Endothelial cell of umbilical vein (primary cell): ENCODE data around the gene CRYBB2. TPM values are rescaled to one million over a fixed set of nuclear protein-coding genes. Genes with fewer than 3 reads are reported as not detected.

ENCODE experiments used
- BruUV-seq: library from RNA; stranded (reverse); fragments of 400-500 nt; replicated peaks from 2 replicates; lab custom pipeline; 2021; lab: Mats Ljungman, UMichigan
- CTCF ChIA-PET: fragments of 300-600, 350-600 bp; sonication (Branson Sonifier 250); formaldehyde crosslinking; loops from one replicate; lab custom pipeline; 2021; ENCODE audit warnings: antibody characterized with exemption, inconsistent platforms; lab: Charles Lee
- POLR2A ChIA-PET: fragments of 300-600, 350-600 bp; sonication (Branson Sonifier 250); formaldehyde crosslinking; loops from one replicate; lab custom pipeline; 2021; ENCODE audit warnings: antibody characterized with exemption, inconsistent platforms; lab: Charles Lee
- DNase-seq: peaks from one replicate; pipeline ENCODE4 v3.0.0-alpha.2; 2011; ENCODE audit warnings: low read depth, low spot score
- FAIRE-seq: peaks from 2 replicates; lab custom pipeline; 2011; peaks lifted over from hg19 to GRCh38; lab: Jason Lieb, UNC
- H2AFZ ChIP-seq: 2 replicates; pipeline ENCODE4 v1.6.0; 2012; ENCODE audit warnings: low read depth, low read length, control low read depth, inconsistent platforms
- H3K27ac ChIP-seq: 2 replicates; pipeline ENCODE4 v1.5.1; 2011; ENCODE audit warnings: low read depth, mild to moderate bottlenecking, control low read depth, low read length, moderate library complexity; ENCODE audit not compliant: insufficient read depth
- H3K27me3 ChIP-seq, 2 experiments: 2 replicates each; pipeline versions ENCODE4 v1.6.0 to v1.6.1; 2011; ENCODE audit warnings: low read length in 2 of 2, mixed read lengths in 1 of 2; ENCODE audit not compliant: control insufficient read depth in 2 of 2, insufficient read depth in 2 of 2
- H3K36me3 ChIP-seq, 2 experiments: 2 replicates in 1 of 2; 3 replicates in 1 of 2; pipeline ENCODE4 v1.5.1; 2011; ENCODE audit warnings: low read length in 2 of 2, mild to moderate bottlenecking in 1 of 2, moderate library complexity in 1 of 2; ENCODE audit not compliant: control insufficient read depth in 2 of 2, insufficient read depth in 2 of 2; ENCODE audit errors: extremely low read depth in 1 of 2
- H3K4me1 ChIP-seq: 3 replicates; pipeline ENCODE4 v1.5.1; 2011; ENCODE audit warnings: mild to moderate bottlenecking, low read length; ENCODE audit not compliant: control insufficient read depth, insufficient read depth; ENCODE audit errors: extremely low read depth
- H3K4me2 ChIP-seq: 2 replicates; pipeline ENCODE4 v1.6.1; 2011; ENCODE audit warnings: low read length, control low read depth, mixed read lengths; ENCODE audit not compliant: insufficient read depth
- H3K4me3 ChIP-seq, 3 experiments: fragments of 200-600 bp in 1 of 3; sonication (generic), shearing (Covaris generic) in 1 of 3; replicated peaks in 1 of 3; 2 replicates each; pipeline ENCODE4 v1.5.1; 2011 to 2016; ENCODE audit warnings: control low read depth in 3 of 3, low read length in 3 of 3, mild to moderate bottlenecking in 2 of 3, inconsistent platforms in 1 of 3, low read depth in 1 of 3, moderate library complexity in 1 of 3; ENCODE audit not compliant: insufficient read depth in 1 of 3
- H3K79me2 ChIP-seq: 2 replicates; pipeline ENCODE4 v1.6.0; 2012; ENCODE audit warnings: low read length, inconsistent platforms; ENCODE audit not compliant: control insufficient read depth, insufficient read depth
- H3K9ac ChIP-seq: replicated peaks from 2 replicates; pipeline ENCODE3; 2011; ENCODE audit warnings: low read length, control low read depth; ENCODE audit not compliant: insufficient read depth; ENCODE audit errors: extremely low read depth
- H3K9me1 ChIP-seq: replicated peaks from 3 replicates; pipeline ENCODE4 v1.6.0; 2011; ENCODE audit warnings: mild to moderate bottlenecking, low read length; ENCODE audit not compliant: control insufficient read depth, insufficient read depth; ENCODE audit errors: extremely low read depth
- H3K9me3 ChIP-seq: replicated peaks from 2 replicates; pipeline ENCODE4 v1.5.1; 2012; ENCODE audit warnings: low read length, inconsistent platforms; ENCODE audit not compliant: control insufficient read depth, insufficient read depth
- H4K20me1 ChIP-seq: replicated peaks from 2 replicates; pipeline ENCODE3; 2011; ENCODE audit warnings: mild to moderate bottlenecking, low read length; ENCODE audit not compliant: control insufficient read depth, insufficient read depth; ENCODE audit errors: extremely low read depth
- CTCF ChIP-seq, 2 donors: IDR thresholded peaks; 1 replicate in 1 of 2; 2 replicates in 1 of 2; pipeline ENCODE4 v1.5.1; 2011; ENCODE audit warnings: low read length in 2 of 2, mild to moderate bottlenecking in 2 of 2, moderate library complexity in 2 of 2, control low read depth in 1 of 2, inconsistent platforms in 1 of 2, low read depth in 1 of 2; ENCODE audit not compliant: insufficient read depth in 1 of 2; ENCODE audit errors: extremely low read depth in 1 of 2
- EZH2 ChIP-seq: IDR thresholded peaks from 2 replicates; pipeline ENCODE4 v1.6.1; 2012; ENCODE audit warnings: borderline replicate concordance, low read depth, mild to moderate bottlenecking, moderate library complexity, low read length, inconsistent platforms; ENCODE audit not compliant: severe bottlenecking
- FOS ChIP-seq: IDR thresholded peaks from 2 replicates; pipeline ENCODE4 v1.6.1; 2011; ENCODE audit warnings: mild to moderate bottlenecking, low read length, moderate library complexity, borderline replicate concordance; ENCODE audit not compliant: insufficient read depth
- GATA2 ChIP-seq: IDR thresholded peaks from 2 replicates; pipeline ENCODE4 v1.7.0; 2011; ENCODE audit warnings: low read depth, mild to moderate bottlenecking, moderate library complexity, mixed read lengths, low read length; ENCODE audit not compliant: insufficient read length, insufficient read depth
- JUN ChIP-seq: IDR thresholded peaks from 2 replicates; pipeline ENCODE4 v1.6.1; 2011; ENCODE audit warnings: borderline replicate concordance, low read depth; ENCODE audit not compliant: insufficient read length, insufficient read depth
- MAX ChIP-seq: IDR thresholded peaks from 2 replicates; pipeline ENCODE4 v1.6.1; 2011; ENCODE audit not compliant: insufficient read depth, insufficient read length
- MYC ChIP-seq: IDR thresholded peaks from one replicate; pipeline ENCODE4 v1.6.1; 2011; ENCODE audit warnings: mild to moderate bottlenecking, low read depth, low read length
- POLR2A ChIP-seq: IDR thresholded peaks from 2 replicates; pipeline ENCODE4 v1.6.1; 2012; ENCODE audit warnings: low read depth, mild to moderate bottlenecking, control low read depth, low read length
- POLR2AphosphoS5 ChIP-seq: IDR thresholded peaks from 2 replicates; pipeline ENCODE4 v1.6.1; 2012; ENCODE audit warnings: low read depth, mild to moderate bottlenecking, control low read depth, low read length, moderate library complexity; ENCODE audit not compliant: insufficient read depth
- dilution Hi-C: fragments of 300-500 bp; cut with MboI; formaldehyde crosslinking; loops from one replicate; pipeline ENCODE4 v1.15.0; 2019; ENCODE audit warnings: low sequenced_read_pairs; ENCODE audit not compliant: extremely low pct_ligation_motif_present
- intact Hi-C: fragments of 100-400 bp; cut with micrococcal nuclease; formaldehyde crosslinking; loops from one replicate; pipeline ENCODE4 v1.10.0; 2022
- polyA plus RNA-seq, 4 experiments: library from polyadenylated mRNA; depleted of rRNA in 3 of 4; stranded (reverse) in 3 of 4; unstranded in 1 of 4; fragments of >200 nt; gene quantifications; 2 replicates each; pipeline versions ENCODE4 v1.2.1 to v1.2.3, GENCODE V29; 2011 to 2012; ENCODE audit warnings: missing spikeins in 1 of 4
- total RNA-seq: library from RNA; stranded (reverse); gene quantifications from 2 replicates; pipeline ENCODE4 v1.2.3, GENCODE V29; 2021

Gene CRYBB2
- total and polyA plus RNA-seq, 2 donors (not counting 3 experiments of a cell fraction or from before 2014, with no cell fraction given) = 0.36 to 1.4 TPM

- ChIA-PET CTCF (no interaction called here), POLR2A (no interaction called here)
- no peaks in the 10 kb centered on the region for H3K9me3 ChIP-seq
- intact Hi-C loops (no loop called here), dilution Hi-C loops (no loop called here)
- no peak overlapping the region for H3K4me3 ChIP-seq
- H3K27me3 ChIP-seq = no peaks in the 10 kb centered on the region
- H4K20me1 ChIP-seq = no peaks in the 10 kb centered on the region
- FAIRE-seq (no peak), DNase-seq (no peak)
- H3K9ac ChIP-seq = no peak overlapping the region
- no peak overlapping the region for H3K27ac ChIP-seq
- H3K4me1 ChIP-seq = no peaks in the 10 kb centered on the region
- H3K9me1 ChIP-seq = no peaks in the 10 kb centered on the region
- H3K4me2 ChIP-seq = no peak overlapping the region
- no TSS peak for BruUV-seq
- no peaks in the 10 kb centered on the region for H3K79me2 ChIP-seq
- H2AFZ ChIP-seq = no peak overlapping the region
- TF ChIP-seq EZH2 = no peak
- H3K36me3 ChIP-seq = no peaks in the 10 kb centered on the region
These were observed 11.1 kb upstream of the CRYBB2 start for GRCh38 chr22:25208328-25208727.

- H3K27me3 ChIP-seq = no peaks in the 10 kb centered on the region
- H3K9me1 ChIP-seq = no peaks in the 10 kb centered on the region
- H3K27ac ChIP-seq = no peak overlapping the region
- FAIRE-seq (no peak), DNase-seq (no peak)
- no peaks in the 10 kb centered on the region for H3K9me3 ChIP-seq
- dilution Hi-C loops = no loop called here
- H3K4me2 ChIP-seq = no peak overlapping the region
- intact Hi-C loops = no loop called here
- H3K79me2 ChIP-seq = no peaks in the 10 kb centered on the region
- no peak overlapping the region for H3K9ac ChIP-seq
- ChIA-PET CTCF (no interaction called here), POLR2A (no interaction called here)
- TF ChIP-seq CTCF (IDR thresholded peaks at IDR 0.05; ENCODE audit: extremely low read depth in 1 of 2, insufficient read depth in 1 of 2, low read depth in 1 of 2, low read length in 2 of 2) (no peak), GATA2 (no peak), POLR2A (no peak), EZH2 (no peak), FOS (no peak), MYC (no peak), MAX (no peak), POLR2AphosphoS5 (no peak), JUN (no peak)
- no peak overlapping the region for H2AFZ ChIP-seq
- no TSS peak for BruUV-seq
- H3K4me1 ChIP-seq = no peaks in the 10 kb centered on the region
- no peaks in the 10 kb centered on the region for H3K36me3 ChIP-seq
- no peaks in the 10 kb centered on the region for H4K20me1 ChIP-seq
- H3K4me3 ChIP-seq = no peak overlapping the region
These were observed 10.5 kb upstream of the CRYBB2 start for GRCh38 chr22:25208743-25209505.
